GM12878 (cell line): ENCODE results near the gene MTFR2. TPM values are rescaled to one million over a fixed set of nuclear protein-coding genes. Genes with fewer than 3 reads are reported as not detected.

Experiments
- ATAC-seq: fragments of 200-7000 bp; cut with Tn5 transposase; 3 replicates; pipeline ENCODE4 v1.9.1; 2020; ENCODE audit warnings: mild to moderate bottlenecking, moderate library complexity
- BruUV-seq: library from RNA; stranded (reverse); fragments of 400-500 nt; replicated peaks from 2 replicates; lab custom pipeline; 2021; lab: Mats Ljungman, UMichigan
- CTCF ChIA-PET: fragments of 300-600 bp; sonication (Branson Sonifier 250); formaldehyde crosslinking; extraction: SDS; loops from one replicate; lab custom pipeline; 2021; ENCODE audit warnings: inconsistent platforms; lab: Yijun Ruan, JAX
- POLR2A ChIA-PET: fragments of 350-600 bp; formaldehyde crosslinking; extraction: SDS; loops from one replicate; lab custom pipeline; 2021; ENCODE audit warnings: inconsistent platforms; lab: Charles Lee
- RAD21 ChIA-PET: fragments of 300-600 bp; sonication (Branson Sonifier 250); formaldehyde crosslinking; loops from one replicate; lab custom pipeline; 2023; ENCODE audit warnings: antibody characterized with exemption; ENCODE audit not compliant: unreplicated experiment; lab: Charles Lee
- SMC1A ChIA-PET: fragments of 300-600 bp; sonication (Branson Sonifier 250); formaldehyde crosslinking; loops from one replicate; lab custom pipeline; 2023; ENCODE audit not compliant: unreplicated experiment, uncharacterized antibody; lab: Charles Lee
- DNase-seq: peaks from one replicate; pipeline ENCODE4 v3.0.0-alpha.2; 2011; ENCODE audit warnings: low read depth, low spot score
- FAIRE-seq: peaks from 3 replicates; lab custom pipeline; 2011; peaks lifted over from hg19 to GRCh38; lab: Jason Lieb, UNC
- H2AFZ ChIP-seq: 2 replicates; pipeline ENCODE4 v1.6.0; 2011; ENCODE audit warnings: low read depth, low read length, control low read depth; ENCODE audit not compliant: control insufficient read depth
- H3K27ac ChIP-seq: 2 replicates; pipeline ENCODE4 v1.5.1; 2011; ENCODE audit warnings: control low read depth; ENCODE audit not compliant: control insufficient read depth, insufficient read depth
- H3K27me3 ChIP-seq, 2 experiments: replicated peaks in 1 of 2; 2 replicates each; pipeline versions ENCODE4 v1.6.0 to v1.6.1; 2011; ENCODE audit warnings: low read length in 1 of 2; ENCODE audit not compliant: control insufficient read depth in 2 of 2, insufficient read depth in 2 of 2
- H3K36me3 ChIP-seq, 2 experiments: 2 replicates each; pipeline ENCODE4 v1.5.1; 2011; ENCODE audit warnings: low read length in 1 of 2; ENCODE audit not compliant: control insufficient read depth in 2 of 2, insufficient read depth in 2 of 2
- H3K4me1 ChIP-seq: 2 replicates; pipeline ENCODE4 v1.6.1; 2011; ENCODE audit warnings: mild to moderate bottlenecking, low read length, moderate library complexity, mixed read lengths; ENCODE audit not compliant: control insufficient read depth, insufficient read depth
- H3K4me2 ChIP-seq: 2 replicates; pipeline ENCODE4 v1.6.0; 2011; ENCODE audit warnings: control low read depth; ENCODE audit not compliant: control insufficient read depth, insufficient read depth
- H3K4me3 ChIP-seq: fragments of 200-600 bp; sonication (generic); 2 replicates; pipeline ENCODE4 v1.5.1; 2016
- H3K79me2 ChIP-seq: 2 replicates; pipeline ENCODE4 v1.6.0; 2011; ENCODE audit warnings: low read length; ENCODE audit not compliant: control insufficient read depth, insufficient read depth
- H3K9ac ChIP-seq: 2 replicates; pipeline ENCODE4 v1.8.0; 2011; ENCODE audit warnings: low read length, control low read depth, mixed read lengths; ENCODE audit not compliant: control insufficient read depth, insufficient read depth
- H3K9me3 ChIP-seq: replicated peaks from 3 replicates; pipeline ENCODE4 v1.5.1; 2011; ENCODE audit warnings: mild to moderate bottlenecking, low read length; ENCODE audit not compliant: control insufficient read depth, insufficient read depth
- H4K20me1 ChIP-seq: 2 replicates; pipeline ENCODE4 v1.6.0; 2011; ENCODE audit not compliant: control insufficient read depth, insufficient read depth
- CEBPB ChIP-seq, 2 experiments: fragments of 150-350 bp in 1 of 2; IDR thresholded peaks; 2 replicates each; pipeline ENCODE4 v1.6.1; 2012 to 2014; ENCODE audit warnings: low read depth in 2 of 2, low read length in 2 of 2, borderline replicate concordance in 1 of 2, inconsistent platforms in 1 of 2
- JUNB ChIP-seq: IDR thresholded peaks from 2 replicates; pipeline ENCODE4 v1.6.1; 2016; ENCODE audit warnings: antibody characterized with exemption, mild to moderate bottlenecking
- JUND ChIP-seq: IDR thresholded peaks from 2 replicates; pipeline ENCODE4 v1.6.1; 2012; ENCODE audit warnings: low read depth, mild to moderate bottlenecking, low read length, improper control_type of control experiment, moderate library complexity
- KLF5 ChIP-seq: fragments of 450-650 bp; IDR thresholded peaks from 2 replicates; pipeline ENCODE4 v1.6.1; 2014; ENCODE audit warnings: mild to moderate bottlenecking; ENCODE audit not compliant: partially characterized antibody
- MYB ChIP-seq: fragments of 150-350 bp; IDR thresholded peaks from 2 replicates; pipeline ENCODE4 v1.6.1; 2014; ENCODE audit warnings: mild to moderate bottlenecking, low read depth, low read length, borderline replicate concordance
- NFYB ChIP-seq: IDR thresholded peaks from 2 replicates; pipeline ENCODE4 v1.6.1; 2011; ENCODE audit warnings: low read depth, mild to moderate bottlenecking, low read length, improper control_type of control experiment, moderate library complexity; ENCODE audit not compliant: insufficient read depth
- RAD51 ChIP-seq: fragments of 450-650 bp; IDR thresholded peaks from 2 replicates; pipeline ENCODE4 v1.6.1; 2016; ENCODE audit warnings: moderate library complexity, mild to moderate bottlenecking, inconsistent platforms
- SIN3A ChIP-seq: IDR thresholded peaks from 2 replicates; pipeline ENCODE4 v1.6.1; 2012; ENCODE audit warnings: low read depth, low read length, improper control_type of control experiment
- SMARCA5 ChIP-seq: fragments of 450-650 bp; IDR thresholded peaks from 2 replicates; pipeline ENCODE4 v1.6.1; 2017; ENCODE audit warnings: mild to moderate bottlenecking
- STAT1 ChIP-seq: fragments of 450-650 bp; conservative IDR thresholded peaks from 2 replicates; pipeline ENCODE4 v1.6.1; 2014; ENCODE audit warnings: antibody characterized with exemption, mild to moderate bottlenecking
- ZBED1 ChIP-seq: IDR thresholded peaks from 2 replicates; pipeline ENCODE4 v1.6.1; 2016; ENCODE audit warnings: borderline replicate concordance
- ZNF24 ChIP-seq: fragments of 450-650 bp; IDR thresholded peaks from 2 replicates; pipeline ENCODE4 v1.6.1; 2017; ENCODE audit warnings: antibody characterized with exemption, mild to moderate bottlenecking
- ZNF384 ChIP-seq: IDR thresholded peaks from 2 replicates; pipeline ENCODE4 v1.6.1; 2012; ENCODE audit warnings: low read depth, mild to moderate bottlenecking, low read length, improper control_type of control experiment, borderline replicate concordance
- WGBS: methylation state at CpG from one replicate; pipeline ENCODE4 v1.1.6; 2016; ENCODE audit warnings: low lambda C conversion rate; ENCODE audit not compliant: insufficient replicate concordance, insufficient coverage; ENCODE audit errors: missing lambda C conversion rate; 5-methylcytosine and 5-hydroxymethylcytosine counted together
- in situ Hi-C: fragments of 300-500 bp; cut with MboI; formaldehyde crosslinking; loops from 9 replicates; pipeline ENCODE4 v1.14.3; 2018; ENCODE audit warnings: mixed read lengths
- intact Hi-C: fragments of 100-400 bp; cut with micrococcal nuclease; formaldehyde crosslinking; loops from one replicate; pipeline ENCODE4 v1.14.2; 2022; ENCODE audit not compliant: unreplicated experiment
- polyA plus RNA-seq, 11 experiments: library from polyadenylated mRNA; depleted of rRNA in 4 of 11; unstranded in 6 of 11; stranded (reverse) in 5 of 11; fragments of >200 nt; fragmentation: Nextera tagmentation in 4 of 11; fragmentation: Illumina TruSeq in 1 of 11; extraction: Ambion mirVana in 4 of 11; extraction: Trizol in 1 of 11; gene quantifications; 1 replicate in 1 of 11; 2 replicates in 10 of 11; pipeline versions ENCODE4 v1.2.1 to v1.2.3, GENCODE V29; 2011 to 2016; ENCODE audit warnings: inconsistent platforms in 2 of 11, missing spikeins in 2 of 11, low read depth in 1 of 11
- total RNA-seq, 4 experiments: library from RNA; depleted of rRNA in 3 of 4; stranded (reverse); fragments of >200 nt in 3 of 4; fragmentation: Illumina TruSeq in 1 of 4; extraction: Trizol in 1 of 4; gene quantifications; 2 replicates each; pipeline versions ENCODE4 v1.2.1 to v1.2.3, GENCODE V29; 2013 to 2021

MTFR2 gene
- total and polyA plus RNA-seq, 10 of the 15 experiments (the other 5 are each of a cell fraction or from before 2014, with no cell fraction given): 7.3 to 33.5 (median 25.3) TPM

DNA sequence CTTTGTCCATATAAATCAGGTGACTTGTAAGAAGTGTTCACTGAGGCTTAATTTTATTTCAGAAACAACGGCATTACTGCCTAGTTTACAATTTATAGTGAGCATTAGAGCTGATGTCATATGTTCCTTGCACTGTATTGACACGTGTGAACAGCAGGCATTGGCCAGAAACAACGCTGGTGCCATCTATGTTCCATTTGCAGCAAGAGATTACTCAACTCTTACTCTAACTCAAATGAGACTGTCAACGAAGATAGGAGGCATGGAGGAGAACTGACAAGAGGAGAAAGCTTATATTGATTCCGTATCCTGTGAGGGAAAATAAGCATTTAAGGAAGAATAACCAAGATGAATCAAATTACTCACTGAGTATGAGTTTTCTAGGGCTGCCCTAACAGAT is 48.4 kb downstream of the MTFR2 start:
- no peaks in the 10 kb centered on the region for H3K36me3 ChIP-seq
- no peak overlapping the region for H2AFZ ChIP-seq
- SMC1A ChIA-PET: no interaction called here
- no peaks in the 10 kb centered on the region for H3K4me1 ChIP-seq
- ATAC-seq (no peak), FAIRE-seq (no peak), DNase-seq (no peak)
- intact Hi-C loops (no loop called here), in situ Hi-C loops (no loop called here)
- H4K20me1 ChIP-seq: no peaks in the 10 kb centered on the region
- H3K9ac ChIP-seq: no peak overlapping the region
- H3K27ac ChIP-seq: no peak overlapping the region
- POLR2A ChIA-PET: no interaction called here
- RAD21 ChIA-PET: no interaction called here
- WGBS: 2% methylated on average over 5 of the region's 5 CpGs
- no peak overlapping the region for H3K4me2 ChIP-seq
- no peak overlapping the region for H3K4me3 ChIP-seq
- no peaks in the 10 kb centered on the region; a peak in 2 of 4 replicates for H3K27me3 ChIP-seq
- no peaks in the 10 kb centered on the region for H3K9me3 ChIP-seq
- CTCF ChIA-PET: interaction anchor here (0.7 to 1.6 kb wide), 3 partner anchors 25 to 290 kb away, joined by 3 to 5 read pairs (median 4); no protein-coding TSS in a partner anchor
- no peaks in the 10 kb centered on the region for H3K79me2 ChIP-seq
- TF ChIP-seq ZNF24: no peak
- TF ChIP-seq MYB: no peak
- no peak for TF ChIP-seq CEBPB (IDR thresholded peaks at IDR 0.05; ENCODE audit: borderline replicate concordance in 1 of 2, low read depth in 2 of 2, low read length in 2 of 2)
- TF ChIP-seq SMARCA5: no peak
- TF ChIP-seq KLF5: no peak
- TF ChIP-seq STAT1: no peak
- TF ChIP-seq ZBED1: no peak
- TF ChIP-seq SIN3A: no peak
- no peak for TF ChIP-seq JUNB
- TF ChIP-seq ZNF384: no peak
- no peak for TF ChIP-seq JUND
- no peak for TF ChIP-seq NFYB
- no peak for TF ChIP-seq RAD51
- no TSS peak for BruUV-seq
